Ishikawa (cell line): ENCODE data around the gene MED4.

Source experiments
- CEBPB ChIP-seq: IDR thresholded peaks from 2 replicates; pipeline ENCODE4 v1.6.1; 2012
- CREB1 ChIP-seq: IDR thresholded peaks from 2 replicates; pipeline ENCODE4 v1.6.1; 2012; ENCODE audit warnings: low read depth
- EGR1 ChIP-seq: IDR thresholded peaks from 2 replicates; pipeline ENCODE4 v1.6.1; 2012
- EP300 ChIP-seq: IDR thresholded peaks from 2 replicates; pipeline ENCODE4 v1.6.1; 2012; ENCODE audit warnings: borderline replicate concordance
- FOXM1 ChIP-seq: IDR thresholded peaks from 2 replicates; pipeline ENCODE4 v1.6.1; 2012; ENCODE audit warnings: low read depth, borderline replicate concordance
- NFIC ChIP-seq: IDR thresholded peaks from 2 replicates; pipeline ENCODE4 v1.6.1; 2012
- RAD21 ChIP-seq: IDR thresholded peaks from 2 replicates; pipeline ENCODE4 v1.6.1; 2012; ENCODE audit warnings: low read depth
- TAF1 ChIP-seq: IDR thresholded peaks from 2 replicates; pipeline ENCODE4 v1.6.1; 2012; ENCODE audit warnings: low read depth, mild to moderate bottlenecking
- TCF12 ChIP-seq: IDR thresholded peaks from 2 replicates; pipeline ENCODE4 v1.6.1; 2012; ENCODE audit warnings: low read depth
- TEAD4 ChIP-seq: IDR thresholded peaks from 2 replicates; pipeline ENCODE4 v1.6.1; 2012
- YY1 ChIP-seq: IDR thresholded peaks from 2 replicates; pipeline ENCODE4 v1.6.1; 2012; ENCODE audit warnings: low read depth
- ZBTB7A ChIP-seq: IDR thresholded peaks from 2 replicates; pipeline ENCODE4 v1.6.1; 2012; ENCODE audit warnings: low read depth
- TF ChIP-seq, protein P1 (sequence below): IDR thresholded peaks from 2 replicates; pipeline ENCODE4 v1.6.1; 2012; ENCODE audit warnings: low read depth, mild to moderate bottlenecking
- TF ChIP-seq, protein P2 (sequence below): IDR thresholded peaks from 2 replicates; pipeline ENCODE4 v1.6.1; 2012
- TF ChIP-seq, protein P3 (sequence below): IDR thresholded peaks from 2 replicates; pipeline ENCODE4 v1.6.1; 2012

Gene MED4, protein sequence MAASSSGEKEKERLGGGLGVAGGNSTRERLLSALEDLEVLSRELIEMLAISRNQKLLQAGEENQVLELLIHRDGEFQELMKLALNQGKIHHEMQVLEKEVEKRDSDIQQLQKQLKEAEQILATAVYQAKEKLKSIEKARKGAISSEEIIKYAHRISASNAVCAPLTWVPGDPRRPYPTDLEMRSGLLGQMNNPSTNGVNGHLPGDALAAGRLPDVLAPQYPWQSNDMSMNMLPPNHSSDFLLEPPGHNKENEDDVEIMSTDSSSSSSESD

DNA sequence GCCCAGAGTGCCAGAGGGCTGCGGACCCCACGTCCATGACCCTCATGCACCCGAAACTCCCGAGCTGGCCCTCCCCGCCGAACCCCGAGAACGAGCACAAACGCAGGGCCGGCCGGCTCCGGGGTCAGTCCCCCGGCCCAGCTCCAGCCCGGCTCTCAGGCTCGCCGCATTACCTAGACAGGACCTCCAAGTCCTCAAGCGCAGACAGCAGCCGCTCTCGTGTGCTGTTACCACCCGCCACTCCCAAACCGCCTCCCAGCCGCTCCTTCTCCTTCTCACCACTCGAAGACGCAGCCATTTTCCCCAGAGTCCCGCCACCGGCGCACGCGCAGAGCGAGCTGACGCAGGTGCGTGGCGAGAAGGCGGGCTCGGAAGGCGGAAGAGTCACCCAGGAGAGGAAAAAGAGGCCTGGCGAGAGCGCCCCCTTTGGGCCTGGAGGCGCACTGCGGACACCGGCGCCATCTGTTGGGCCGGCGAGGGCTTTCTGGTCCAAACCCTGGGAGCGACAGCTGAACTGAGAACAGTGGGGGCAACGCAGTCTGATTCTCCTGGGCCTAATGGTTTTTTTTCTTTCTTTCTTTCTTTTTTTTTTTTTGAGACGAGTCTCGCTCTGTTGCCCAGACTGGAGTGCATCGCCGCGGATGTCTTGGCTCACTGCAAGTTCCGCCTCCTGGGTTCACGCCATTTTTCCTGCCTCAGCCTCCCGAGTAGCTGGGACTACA lies at the start of gene MED4:
Gene MED4, minus strand, starts transcription at position 324 of the 722 bp plus-strand sequence. Its CDS starts 26 bp downstream, at position 298.
- TF ChIP-seq EP300 (peak; percentile 25; the same call in 1 of the 2 replicates), NFIC (peak; percentile 34; the same call in 1 of the 2 replicates), TEAD4 (peak; percentile 62; the same call in 1 of the 2 replicates), CEBPB (no peak), EGR1 (peak; percentile 34; the same call in 1 of the 2 replicates), ZBTB7A (no peak), FOXM1 (no peak; the same call in 1 of the 2 replicates), TCF12 (peak; percentile 70), TAF1 (peak; percentile 98), YY1 (peak; percentile 97), RAD21 (peak; percentile 30; the same call in 1 of the 2 replicates), CREB1 (peak; percentile 66)
- TF ChIP-seq, protein P1, sequence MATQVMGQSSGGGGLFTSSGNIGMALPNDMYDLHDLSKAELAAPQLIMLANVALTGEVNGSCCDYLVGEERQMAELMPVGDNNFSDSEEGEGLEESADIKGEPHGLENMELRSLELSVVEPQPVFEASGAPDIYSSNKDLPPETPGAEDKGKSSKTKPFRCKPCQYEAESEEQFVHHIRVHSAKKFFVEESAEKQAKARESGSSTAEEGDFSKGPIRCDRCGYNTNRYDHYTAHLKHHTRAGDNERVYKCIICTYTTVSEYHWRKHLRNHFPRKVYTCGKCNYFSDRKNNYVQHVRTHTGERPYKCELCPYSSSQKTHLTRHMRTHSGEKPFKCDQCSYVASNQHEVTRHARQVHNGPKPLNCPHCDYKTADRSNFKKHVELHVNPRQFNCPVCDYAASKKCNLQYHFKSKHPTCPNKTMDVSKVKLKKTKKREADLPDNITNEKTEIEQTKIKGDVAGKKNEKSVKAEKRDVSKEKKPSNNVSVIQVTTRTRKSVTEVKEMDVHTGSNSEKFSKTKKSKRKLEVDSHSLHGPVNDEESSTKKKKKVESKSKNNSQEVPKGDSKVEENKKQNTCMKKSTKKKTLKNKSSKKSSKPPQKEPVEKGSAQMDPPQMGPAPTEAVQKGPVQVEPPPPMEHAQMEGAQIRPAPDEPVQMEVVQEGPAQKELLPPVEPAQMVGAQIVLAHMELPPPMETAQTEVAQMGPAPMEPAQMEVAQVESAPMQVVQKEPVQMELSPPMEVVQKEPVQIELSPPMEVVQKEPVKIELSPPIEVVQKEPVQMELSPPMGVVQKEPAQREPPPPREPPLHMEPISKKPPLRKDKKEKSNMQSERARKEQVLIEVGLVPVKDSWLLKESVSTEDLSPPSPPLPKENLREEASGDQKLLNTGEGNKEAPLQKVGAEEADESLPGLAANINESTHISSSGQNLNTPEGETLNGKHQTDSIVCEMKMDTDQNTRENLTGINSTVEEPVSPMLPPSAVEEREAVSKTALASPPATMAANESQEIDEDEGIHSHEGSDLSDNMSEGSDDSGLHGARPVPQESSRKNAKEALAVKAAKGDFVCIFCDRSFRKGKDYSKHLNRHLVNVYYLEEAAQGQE, result no peak
- TF ChIP-seq, protein P2, sequence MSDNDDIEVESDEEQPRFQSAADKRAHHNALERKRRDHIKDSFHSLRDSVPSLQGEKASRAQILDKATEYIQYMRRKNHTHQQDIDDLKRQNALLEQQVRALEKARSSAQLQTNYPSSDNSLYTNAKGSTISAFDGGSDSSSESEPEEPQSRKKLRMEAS, result peak; percentile 84
- TF ChIP-seq, protein P3, sequence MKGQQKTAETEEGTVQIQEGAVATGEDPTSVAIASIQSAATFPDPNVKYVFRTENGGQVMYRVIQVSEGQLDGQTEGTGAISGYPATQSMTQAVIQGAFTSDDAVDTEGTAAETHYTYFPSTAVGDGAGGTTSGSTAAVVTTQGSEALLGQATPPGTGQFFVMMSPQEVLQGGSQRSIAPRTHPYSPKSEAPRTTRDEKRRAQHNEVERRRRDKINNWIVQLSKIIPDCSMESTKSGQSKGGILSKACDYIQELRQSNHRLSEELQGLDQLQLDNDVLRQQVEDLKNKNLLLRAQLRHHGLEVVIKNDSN, result 0 out of 2 replicates have a peak, but pooled peaks have one; percentile 9

DNA sequence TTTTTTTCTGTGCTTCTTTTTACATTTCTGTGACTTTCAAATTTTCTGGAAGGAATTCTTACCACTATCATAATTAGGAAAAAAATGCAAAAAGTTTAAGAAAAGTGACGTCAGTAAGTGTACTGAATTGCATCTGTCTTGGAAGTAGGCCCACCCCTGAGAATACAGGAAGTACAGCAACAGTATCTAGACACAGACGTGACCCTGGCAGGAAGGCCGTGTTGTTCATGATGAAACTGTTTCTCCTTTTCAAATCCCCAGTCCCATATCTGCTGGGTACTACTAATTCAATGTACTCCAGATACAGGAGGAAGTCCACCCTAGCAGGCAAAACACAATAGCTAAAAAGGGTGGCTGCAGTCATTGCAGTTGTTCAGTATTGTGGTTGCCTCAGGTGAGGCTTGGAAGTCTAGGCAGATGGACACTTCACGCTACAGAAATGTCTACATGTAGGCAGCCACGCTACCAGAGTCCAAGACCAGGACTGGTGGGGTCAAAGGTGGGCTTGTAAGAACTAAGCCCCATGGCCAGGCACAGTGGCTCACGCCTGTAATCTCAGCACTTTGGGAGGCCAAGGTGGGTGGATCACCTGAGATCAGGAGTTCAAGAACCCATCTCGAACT lies 49.6 kb upstream of the MED4 start:
- TF ChIP-seq TAF1 (no peak), EP300 (no peak), NFIC (no peak)

DNA sequence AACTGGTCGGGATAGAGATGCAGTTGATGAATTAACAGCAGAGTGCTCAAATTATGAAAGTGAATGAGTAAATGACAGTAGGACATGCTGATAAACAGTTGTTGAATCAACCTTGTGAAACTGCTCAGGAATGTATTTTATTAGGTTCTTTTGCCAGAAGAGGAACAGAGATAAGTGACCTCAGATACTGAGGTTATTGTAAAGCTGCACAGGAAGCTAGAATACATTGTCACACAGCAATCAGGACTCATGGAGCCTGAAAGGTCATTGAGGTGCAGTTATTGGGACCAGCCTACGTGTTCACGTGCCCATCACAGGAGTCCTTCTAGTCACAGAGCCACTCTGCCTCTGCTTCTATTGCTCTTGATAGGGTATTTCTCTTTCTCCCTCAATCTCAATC lies 47.5 kb upstream of the MED4 start:
- no peak for TF ChIP-seq ZBTB7A
- TF ChIP-seq FOXM1, result no peak
- TF ChIP-seq EP300, result no peak
- no peak for TF ChIP-seq YY1
- TF ChIP-seq NFIC, result no peak
- TF ChIP-seq, protein P1, result no peak
- TF ChIP-seq, protein P3, result no peak
- TF ChIP-seq, protein P2, result no peak
- TF ChIP-seq CREB1, result no peak
- no peak for TF ChIP-seq TAF1
- TF ChIP-seq EGR1, result no peak
- no peak for TF ChIP-seq TCF12

DNA sequence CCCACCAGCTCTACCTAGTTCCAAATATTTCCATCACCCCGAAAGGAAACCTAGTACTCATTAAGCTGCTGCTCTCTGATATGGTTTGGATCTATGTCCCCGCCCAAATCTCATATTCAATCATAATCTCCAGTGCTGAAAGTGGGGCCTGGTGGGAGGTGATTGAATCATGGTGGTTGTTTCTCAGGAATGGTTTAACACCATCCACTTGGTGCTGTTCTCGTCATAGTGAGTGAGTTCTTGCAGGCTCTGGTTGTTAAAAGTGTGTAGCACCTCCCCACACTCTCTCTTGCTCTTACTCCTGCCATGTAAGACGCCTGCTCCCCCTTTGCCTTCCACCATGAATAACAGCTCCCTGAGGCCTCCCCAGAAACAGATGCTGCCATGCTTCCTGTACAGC lies 43.4 kb upstream of the MED4 start:
- no peak for TF ChIP-seq CEBPB
- TF ChIP-seq, protein P2, result no peak
- no peak for TF ChIP-seq CREB1
- TF ChIP-seq RAD21, result no peak
- TF ChIP-seq EGR1, result no peak
- TF ChIP-seq ZBTB7A, result no peak
- TF ChIP-seq FOXM1, result no peak

DNA sequence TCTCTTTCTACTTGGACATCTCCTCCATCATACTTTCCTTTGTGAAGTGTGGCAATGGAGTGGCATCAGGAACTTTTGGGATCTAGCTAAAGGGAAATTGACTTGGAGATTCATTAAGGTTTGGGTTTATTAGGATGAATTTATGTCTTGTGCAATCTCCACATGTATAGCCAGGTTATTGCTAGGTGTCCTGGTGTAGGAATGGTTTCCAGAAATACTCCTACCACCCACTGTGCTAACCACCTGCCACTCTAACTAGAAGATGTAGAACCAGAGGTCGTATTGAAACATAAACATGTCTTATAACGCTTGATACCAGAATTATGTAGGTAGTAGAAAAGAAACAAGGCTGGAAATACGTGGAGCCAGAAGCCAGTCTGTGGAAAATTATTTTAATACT lies 38.1 kb upstream of the MED4 start:
- no peak for TF ChIP-seq TCF12
- TF ChIP-seq, protein P1, result no peak
- no peak for TF ChIP-seq EGR1
- no peak for TF ChIP-seq FOXM1
- TF ChIP-seq NFIC, result no peak
- no peak for TF ChIP-seq RAD21
- TF ChIP-seq, protein P2, result no peak
- TF ChIP-seq CEBPB, result no peak
- no peak for TF ChIP-seq CREB1
- TF ChIP-seq EP300, result no peak
- TF ChIP-seq TAF1, result no peak
- no peak for TF ChIP-seq YY1
- TF ChIP-seq, protein P3, result no peak
- TF ChIP-seq TEAD4, result no peak
- TF ChIP-seq ZBTB7A, result no peak
